HG03469 (cell line): ENCODE measurements around the gene UBE2J1.
A peak's percentile ranks its signal among the peaks of the same experiment; 100 is the strongest.
"Not testable (repeated sequence)": the region's sequence is repeated elsewhere in the genome, so short reads cannot be mapped to it uniquely, and the experiment has no call there.

Experiments
- ATAC-seq: cut with Tn5 transposase; IDR thresholded peaks from one replicate; pipeline ENCODE4 v1.9.1; 2021; ENCODE audit warnings: mild to moderate bottlenecking, moderate library complexity, moderate number of reproducible peaks; ENCODE audit not compliant: unreplicated experiment

Gene UBE2J1

GRCh38 chr6:89321131-89321970, 31.2 kb downstream of the UBE2J1 start:
- ATAC-seq = peak; percentile 35

GRCh38 chr6:89320012-89320559, 32.4 kb downstream of the UBE2J1 start:
- no peak for ATAC-seq

- ATAC-seq = no peak
These were observed 35.5 kb downstream of the UBE2J1 start for GRCh38 chr6:89317067-89317466.

GRCh38 chr6:89315249-89315885, 37.2 kb downstream of the UBE2J1 start, which contains the start of gene GABRR2:
Gene GABRR2 (minus strand): TSS chr6:89315299. CDS start chr6:89315165, 134 bp downstream.
- no peak for ATAC-seq

GRCh38 chr6:89314692-89315091, 37.8 kb downstream of the UBE2J1 start:
- ATAC-seq = no peak

GRCh38 chr6:89313006-89313405, 39.5 kb downstream of the UBE2J1 start:
- ATAC-seq = no peak

- ATAC-seq = no peak
These were observed 40.5 kb downstream of the UBE2J1 start for GRCh38 chr6:89311853-89312531.

- no peak for ATAC-seq
These were observed 41.0 kb downstream of the UBE2J1 start for GRCh38 chr6:89311530-89311852.

- ATAC-seq = no peak
These were observed 41.6 kb downstream of the UBE2J1 start for GRCh38 chr6:89310929-89311328.

- ATAC-seq = no peak
These were observed 43.8 kb downstream of the UBE2J1 start for GRCh38 chr6:89308525-89309395.

GRCh38 chr6:89304517-89304916, 48.0 kb downstream of the UBE2J1 start:
- ATAC-seq = not testable (repeated sequence)

GRCh38 chr6:89302936-89303335, 49.6 kb downstream of the UBE2J1 start:
- no peak for ATAC-seq

- ATAC-seq = no peak
These were observed 50.2 kb downstream of the UBE2J1 start for GRCh38 chr6:89302195-89302770.

GRCh38 chr6:89301586-89302194, 50.8 kb downstream of the UBE2J1 start:
- ATAC-seq = no peak

GRCh38 chr6:89299466-89299850, 53.1 kb downstream of the UBE2J1 start:
- ATAC-seq = no peak

GRCh38 chr6:89298680-89299465, 53.6 kb downstream of the UBE2J1 start:
- no peak for ATAC-seq

GRCh38 chr6:89297695-89298351, 54.7 kb downstream of the UBE2J1 start:
- peak; percentile 88 for ATAC-seq

- ATAC-seq = no peak
These were observed 56.5 kb downstream of the UBE2J1 start for GRCh38 chr6:89295981-89296380.
